ENCODE results near the gene MRPL23.

GRCh38 chr11:1979607-1980006 lies 32.5 kb downstream of the MRPL23 start:
- TF ChIP-seq EZH2 (IDR thresholded peaks at IDR 0.05; ENCODE audit: low read length): no peak
- no peak for TF ChIP-seq CTCF (optimal IDR thresholded peaks at IDR 0.05 in 1 of 3, IDR thresholded peaks at IDR 0.05 in 1 of 3, conservative IDR thresholded peaks at IDR 0.05 in 1 of 3; ENCODE audit: extremely low read depth in 1 of 3, insufficient read depth in 2 of 3, low read length in 3 of 3)

All from keratinocyte (primary cell).